ENCODE results near the gene CNTN4. TPM values are rescaled to one million over a fixed set of nuclear protein-coding genes. Genes with fewer than 3 reads are reported as not detected.

CNTN4 gene
- total and polyA plus RNA-seq, 4 donors = 1.2 to 3.8 (median 2.6) TPM

DNA sequence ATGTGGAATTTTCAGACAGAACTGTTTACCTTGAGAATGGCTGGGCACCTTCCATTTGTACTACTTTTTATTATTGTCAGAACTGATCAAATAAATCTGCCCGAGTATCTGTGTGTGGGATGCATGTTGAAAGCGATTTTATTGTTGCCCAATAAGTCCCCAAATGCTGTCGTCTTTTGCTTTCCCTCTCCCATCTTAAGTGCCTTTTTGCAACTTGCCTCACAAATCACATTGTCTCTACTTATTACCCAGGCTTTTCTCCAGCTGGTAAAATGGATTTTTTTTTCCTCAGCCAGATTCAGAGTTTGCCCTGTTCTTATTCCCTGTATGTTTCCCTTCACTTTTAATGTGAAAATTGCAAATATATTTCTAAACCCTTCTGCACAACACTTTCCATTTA is 163.1 kb downstream of the CNTN4 start:
- Histone ChIP-seq H3K9ac (ENCODE audit: low read depth in 1 of 2, low read length in 2 of 2) (no peak overlapping the region), H3K27me3 (ENCODE audit: control insufficient read depth in 4 of 4, insufficient read depth in 4 of 4, low read length in 3 of 4) (no peaks in the 10 kb centered on the region), H3K4me1 (ENCODE audit: control insufficient read depth in 4 of 4, insufficient read depth in 4 of 4, low read length in 3 of 4) (no peaks in the 10 kb centered on the region), H3K4me3 (ENCODE audit: low read depth in 1 of 3, low read length in 3 of 3) (no peak overlapping the region), H3K9me3 (ENCODE audit: control insufficient read depth in 4 of 4, low read length in 3 of 4) (no peaks in the 10 kb centered on the region), H3K27ac (ENCODE audit: low read depth in 1 of 2, low read length in 2 of 2) (no peak overlapping the region), H3K36me3 (ENCODE audit: control insufficient read depth in 4 of 4, insufficient read depth in 3 of 4, low read depth in 1 of 4, low read length in 3 of 4) (no peaks in the 10 kb centered on the region)
- TF ChIP-seq GABPA (IDR thresholded peaks at IDR 0.05 in 1 of 2, conservative IDR thresholded peaks at IDR 0.05 in 1 of 2) (no peak), ATF3 (IDR thresholded peaks at IDR 0.05) (no peak), RXRA (IDR thresholded peaks at IDR 0.05) (no peak), TAF1 (conservative IDR thresholded peaks at IDR 0.05) (no peak), FOXA2 (IDR thresholded peaks at IDR 0.05) (no peak), SP1 (IDR thresholded peaks at IDR 0.05) (no peak), REST (IDR thresholded peaks at IDR 0.05) (no peak), HNF4A (conservative IDR thresholded peaks at IDR 0.05) (no peak), RAD21 (IDR thresholded peaks at IDR 0.05) (no peak), NR2F2 (IDR thresholded peaks at IDR 0.05) (no peak), MAX (IDR thresholded peaks at IDR 0.05) (no peak), HNF4G (IDR thresholded peaks at IDR 0.05) (no peak), YY1 (IDR thresholded peaks at IDR 0.05) (no peak), FOXA1 (IDR thresholded peaks at IDR 0.05) (no peak), CTCF (IDR thresholded peaks at IDR 0.05; ENCODE audit: low read depth, low read length, missing input control) (no peak)
- TF ChIP-seq, protein P1, sequence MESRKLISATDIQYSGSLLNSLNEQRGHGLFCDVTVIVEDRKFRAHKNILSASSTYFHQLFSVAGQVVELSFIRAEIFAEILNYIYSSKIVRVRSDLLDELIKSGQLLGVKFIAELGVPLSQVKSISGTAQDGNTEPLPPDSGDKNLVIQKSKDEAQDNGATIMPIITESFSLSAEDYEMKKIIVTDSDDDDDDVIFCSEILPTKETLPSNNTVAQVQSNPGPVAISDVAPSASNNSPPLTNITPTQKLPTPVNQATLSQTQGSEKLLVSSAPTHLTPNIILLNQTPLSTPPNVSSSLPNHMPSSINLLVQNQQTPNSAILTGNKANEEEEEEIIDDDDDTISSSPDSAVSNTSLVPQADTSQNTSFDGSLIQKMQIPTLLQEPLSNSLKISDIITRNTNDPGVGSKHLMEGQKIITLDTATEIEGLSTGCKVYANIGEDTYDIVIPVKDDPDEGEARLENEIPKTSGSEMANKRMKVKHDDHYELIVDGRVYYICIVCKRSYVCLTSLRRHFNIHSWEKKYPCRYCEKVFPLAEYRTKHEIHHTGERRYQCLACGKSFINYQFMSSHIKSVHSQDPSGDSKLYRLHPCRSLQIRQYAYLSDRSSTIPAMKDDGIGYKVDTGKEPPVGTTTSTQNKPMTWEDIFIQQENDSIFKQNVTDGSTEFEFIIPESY (IDR thresholded peaks at IDR 0.05) = no peak
- WGBS = 68% methylated on average over 3 of the region's 3 CpGs
- DNase-seq (ENCODE audit: low spot score) = no peak

- no peaks in the 10 kb centered on the region for H3K4me1 ChIP-seq (ENCODE audit: control insufficient read depth in 4 of 4, insufficient read depth in 4 of 4, low read length in 3 of 4)
- H3K36me3 ChIP-seq (ENCODE audit: control insufficient read depth in 4 of 4, insufficient read depth in 3 of 4, low read depth in 1 of 4, low read length in 3 of 4) = no peaks in the 10 kb centered on the region
- H3K4me3 ChIP-seq (ENCODE audit: low read depth in 1 of 3, low read length in 3 of 3) = no peak overlapping the region
- 66% methylated on average over 4 of the region's 4 CpGs for WGBS
- no peak for DNase-seq (ENCODE audit: low spot score)
- H3K27ac ChIP-seq (ENCODE audit: low read depth in 1 of 2, low read length in 2 of 2) = no peak overlapping the region
- H3K9me3 ChIP-seq (ENCODE audit: control insufficient read depth in 4 of 4, low read length in 3 of 4) = no peaks in the 10 kb centered on the region
- H3K9ac ChIP-seq (ENCODE audit: low read depth in 1 of 2, low read length in 2 of 2) = no peak overlapping the region
- no peaks in the 10 kb centered on the region for H3K27me3 ChIP-seq (ENCODE audit: control insufficient read depth in 4 of 4, insufficient read depth in 4 of 4, low read length in 3 of 4)
- TF ChIP-seq YY1 (IDR thresholded peaks at IDR 0.05) = no peak
- no peak for TF ChIP-seq FOXA1 (IDR thresholded peaks at IDR 0.05)
- TF ChIP-seq, protein P1 (IDR thresholded peaks at IDR 0.05) = no peak
- no peak for TF ChIP-seq TAF1 (conservative IDR thresholded peaks at IDR 0.05)
- TF ChIP-seq REST (IDR thresholded peaks at IDR 0.05) = no peak
- TF ChIP-seq CTCF (IDR thresholded peaks at IDR 0.05; ENCODE audit: low read depth, low read length, missing input control) = no peak
- no peak for TF ChIP-seq GABPA (IDR thresholded peaks at IDR 0.05 in 1 of 2, conservative IDR thresholded peaks at IDR 0.05 in 1 of 2)
Measured at GRCh38 chr3:2262204-2262603, 163.5 kb downstream of the CNTN4 start.

All from liver (tissue), 9 donors.